ENCODE measurements around the gene FRMD5.
"Not testable (repeated sequence)": the region's sequence is repeated elsewhere in the genome, so short reads cannot be mapped to it uniquely, and the experiment has no call there.

FRMD5 gene

DNA sequence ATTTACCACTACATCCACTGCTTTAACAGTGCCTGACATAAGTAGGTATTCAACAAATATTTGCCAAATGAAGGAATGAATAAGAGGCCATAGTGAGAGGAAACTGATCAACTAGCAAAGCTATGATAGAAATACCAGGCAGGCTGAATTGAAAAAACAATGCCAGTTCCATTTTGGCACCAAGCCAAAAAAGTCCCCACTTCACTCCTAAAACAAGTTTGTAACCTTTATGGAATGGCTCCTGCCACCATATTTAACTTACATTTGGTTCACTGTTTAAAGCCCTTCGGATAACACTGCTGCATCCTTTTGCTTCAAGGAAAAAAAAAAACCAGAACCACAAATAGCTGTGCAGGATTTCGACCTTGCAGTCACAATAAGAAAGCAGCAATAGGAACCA lies 166.1 kb downstream of the FRMD5 start:
- no peak for DNase-seq

DNA sequence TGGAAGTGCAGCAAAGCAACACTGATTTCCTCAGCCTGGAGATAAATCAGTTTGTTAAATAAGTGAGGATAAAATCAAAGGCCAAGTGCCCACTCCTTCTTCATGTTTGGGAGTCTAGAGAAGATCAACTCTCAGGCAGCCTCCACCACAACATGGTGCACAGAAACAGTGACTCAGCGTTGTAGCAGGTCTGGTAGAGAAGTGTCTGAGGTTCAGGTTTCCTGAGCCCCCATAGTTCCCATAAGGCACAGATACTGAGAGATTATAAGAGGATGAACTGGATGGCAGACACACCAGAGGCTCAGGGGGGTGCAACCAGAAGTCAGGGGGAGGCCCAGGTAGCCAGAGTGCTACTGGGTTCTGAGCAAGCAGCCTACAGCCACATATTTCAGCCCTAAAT lies 166.7 kb downstream of the FRMD5 start:
- no peak for DNase-seq

DNA sequence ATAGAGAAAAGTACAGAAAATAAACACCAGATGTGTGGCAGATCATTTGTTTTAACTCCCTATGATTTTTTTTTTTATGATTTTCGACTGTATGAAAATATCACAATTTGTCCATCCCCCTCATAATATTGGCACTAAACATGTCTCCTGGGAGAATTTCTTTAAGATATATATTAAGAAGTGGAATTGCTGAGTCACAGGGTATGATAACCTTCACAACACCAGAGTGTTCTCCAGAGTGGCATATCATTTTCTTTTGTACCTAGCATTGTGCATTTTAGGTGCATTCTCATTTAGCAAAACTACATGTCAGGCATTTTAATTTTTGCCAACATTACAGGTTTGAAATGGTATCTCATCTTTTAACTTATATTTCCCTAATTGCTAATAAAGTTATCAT lies 170.9 kb downstream of the FRMD5 start:
- DNase-seq, result no peak

DNA sequence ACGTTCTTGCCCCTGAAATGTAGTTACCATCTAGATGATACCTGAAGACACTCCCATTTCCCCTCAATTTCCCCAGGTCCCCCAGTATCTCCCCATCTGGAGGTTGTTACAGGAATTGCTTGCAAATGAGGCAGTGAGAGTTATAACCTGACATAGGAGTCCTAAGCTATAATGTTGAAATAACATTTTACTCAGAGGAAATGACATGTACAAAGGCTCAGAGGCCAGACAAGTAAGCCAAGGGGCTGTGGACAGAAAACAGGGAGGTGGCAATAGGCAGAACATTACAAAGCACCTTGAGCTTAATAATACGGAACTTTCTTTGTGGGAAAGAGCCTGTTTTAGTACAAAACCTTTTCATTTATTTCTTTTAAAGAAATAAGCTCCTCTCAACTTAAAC lies 171.9 kb downstream of the FRMD5 start:
- DNase-seq, result no peak

DNA sequence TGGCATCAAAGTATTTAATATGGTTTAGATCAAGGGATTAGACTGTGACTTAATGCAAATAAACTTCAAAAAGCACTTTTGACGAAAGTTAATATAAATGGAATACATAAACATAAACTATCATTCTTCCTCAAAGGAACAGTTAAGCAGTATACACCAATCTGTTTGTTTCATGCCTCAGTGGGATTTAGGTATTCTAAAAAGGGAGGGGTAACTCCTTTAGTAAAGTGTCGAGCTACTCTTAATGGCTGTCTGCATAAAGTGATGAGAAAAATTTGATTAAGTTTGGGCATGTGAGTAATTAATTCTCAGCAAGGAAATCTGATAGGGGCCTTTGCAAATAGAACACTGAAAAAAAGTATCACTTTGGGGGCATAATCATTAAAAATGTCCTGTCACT lies 176.9 kb downstream of the FRMD5 start:
- DNase-seq, result no peak

DNA sequence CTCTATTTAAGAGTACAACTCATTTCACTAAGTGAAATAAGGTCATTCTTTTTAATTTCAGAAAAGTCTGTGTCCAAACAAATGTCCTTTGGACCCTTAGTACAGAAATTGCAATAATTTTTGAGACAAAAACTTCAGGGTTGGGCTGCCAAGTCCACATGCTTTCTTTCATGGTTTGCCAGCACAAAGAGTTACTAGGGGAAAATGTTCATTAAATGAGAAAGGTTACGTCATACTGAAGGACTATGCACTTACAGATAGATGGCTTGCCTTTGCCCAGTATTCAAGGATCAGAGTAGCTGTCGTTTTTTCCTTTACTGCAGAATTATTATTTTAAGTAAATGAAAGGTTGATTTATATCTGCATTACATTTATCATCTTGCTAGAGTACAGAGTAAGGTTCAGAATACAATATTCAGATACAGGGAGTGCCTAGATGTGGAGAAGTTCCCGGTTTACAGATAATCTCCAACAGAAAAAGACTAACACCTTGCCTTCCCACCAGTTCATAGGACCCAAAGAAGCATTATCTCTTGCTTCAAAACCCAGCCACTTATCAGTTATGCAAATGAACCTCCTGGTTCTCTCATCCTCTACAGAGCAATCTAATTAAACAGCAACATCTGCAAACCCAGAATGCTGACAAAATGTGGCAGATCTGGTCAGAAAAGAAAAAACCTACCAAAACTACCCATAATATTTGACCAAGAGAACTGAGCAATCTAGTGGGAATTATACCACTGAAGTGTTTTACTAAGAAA lies 179.3 kb downstream of the FRMD5 start:
- DNase-seq, result no peak

DNA sequence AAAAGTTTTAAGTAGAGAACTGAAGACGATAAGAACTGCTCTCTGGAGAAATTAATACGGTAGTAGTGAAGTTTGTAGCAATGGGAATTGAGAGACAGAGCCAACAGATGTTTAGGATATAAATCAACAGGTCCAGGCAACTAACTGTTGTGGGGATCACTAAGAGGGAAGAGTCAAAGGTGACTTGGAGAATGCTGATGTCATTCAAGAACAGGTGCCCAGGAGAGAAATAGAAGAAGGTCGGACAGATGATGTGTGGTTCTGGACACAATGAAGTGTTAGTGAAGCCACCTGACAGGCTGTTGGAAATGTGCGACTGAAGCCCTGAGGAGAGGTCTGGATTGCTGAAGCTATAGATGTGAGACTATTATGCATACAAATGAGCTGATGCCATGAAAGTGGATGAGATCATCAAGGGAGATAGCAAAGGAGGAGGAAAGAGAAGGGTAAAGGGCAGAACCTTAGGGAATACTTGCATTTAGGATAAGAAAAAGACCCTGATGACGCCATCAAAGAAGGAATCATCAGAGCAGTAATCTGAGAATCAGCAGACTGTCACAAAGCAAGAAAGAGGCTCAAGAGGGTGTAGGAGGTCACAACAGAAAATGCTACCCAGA lies 183.7 kb downstream of the FRMD5 start:
- no peak for DNase-seq

DNA sequence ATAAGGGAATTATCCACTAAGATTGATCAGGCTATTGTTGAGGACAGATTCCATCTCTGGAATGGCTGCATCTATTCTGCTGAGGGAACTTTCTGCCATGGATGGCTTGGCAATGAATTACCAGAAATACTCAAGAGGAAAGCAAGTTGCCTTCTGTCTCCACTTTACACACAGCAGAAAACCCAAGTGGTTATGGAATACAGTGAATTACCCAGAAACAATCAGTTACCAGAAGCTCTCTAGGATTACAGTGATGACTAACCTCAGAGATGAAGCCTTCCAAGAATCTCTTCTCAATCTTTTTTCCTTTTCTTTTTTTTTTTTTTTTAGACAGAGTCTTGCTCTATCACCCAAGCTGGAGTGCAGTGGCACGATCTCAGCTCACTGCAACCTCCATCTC lies 185.0 kb downstream of the FRMD5 start:
- no peak for DNase-seq

DNA sequence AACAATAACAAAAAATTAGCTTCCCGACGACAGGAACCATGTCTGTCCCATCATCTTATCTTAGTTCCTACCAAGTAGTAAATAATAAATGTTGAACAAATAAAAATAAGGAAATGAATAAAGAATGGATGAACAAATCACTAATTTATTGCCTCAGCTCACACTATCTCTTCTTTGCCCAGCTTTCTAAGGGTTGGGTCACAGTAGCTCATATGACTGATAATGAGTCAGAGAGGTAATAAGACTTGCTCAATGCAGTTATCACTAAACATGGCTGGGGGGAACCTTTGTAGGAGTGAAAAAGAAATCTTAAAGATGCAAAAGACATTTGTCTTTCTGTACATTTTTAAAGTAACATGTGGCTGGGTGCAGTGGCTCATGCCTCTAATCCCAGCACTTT lies 186.0 kb downstream of the FRMD5 start:
- no peak for DNase-seq

DNA sequence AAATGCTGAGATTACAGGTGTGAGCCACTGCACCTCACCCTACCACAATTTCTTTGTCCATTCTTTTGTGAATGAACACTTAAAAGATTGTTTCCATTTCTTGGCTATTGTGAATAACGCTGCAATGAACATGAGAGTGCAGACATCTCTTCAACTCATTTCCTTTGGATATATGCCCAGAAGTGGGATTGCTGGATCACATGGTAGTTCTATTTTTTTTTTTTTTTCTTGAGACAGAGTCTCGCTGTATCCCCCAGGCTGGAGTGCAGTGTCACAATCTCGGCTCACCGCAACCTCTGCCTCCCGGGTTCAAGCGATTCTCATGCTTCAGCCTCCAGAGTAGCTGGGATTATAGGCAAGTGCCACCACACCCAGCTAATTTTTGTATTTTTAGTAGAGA lies 194.8 kb downstream of the FRMD5 start:
- DNase-seq, result not testable (repeated sequence)

DNA sequence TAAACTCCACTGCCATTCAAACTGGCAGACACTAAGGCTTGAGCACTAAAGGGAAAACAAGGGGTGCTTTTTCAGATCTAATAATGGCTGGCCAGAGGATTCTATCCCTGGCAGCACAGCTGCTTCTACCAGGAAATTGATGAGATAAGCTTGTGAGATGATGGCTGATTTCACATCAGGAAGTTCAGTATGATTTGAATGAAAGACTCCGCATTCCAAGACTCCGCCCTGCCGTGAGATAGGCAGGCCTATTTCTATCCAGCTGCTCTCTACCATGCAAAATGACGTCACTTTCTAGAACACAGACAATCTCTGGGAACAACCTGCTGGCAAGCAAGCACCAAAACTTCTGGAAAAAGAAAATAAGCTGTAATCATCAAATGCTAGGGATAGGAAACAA lies 196.5 kb downstream of the FRMD5 start:
- no peak for DNase-seq

DNA sequence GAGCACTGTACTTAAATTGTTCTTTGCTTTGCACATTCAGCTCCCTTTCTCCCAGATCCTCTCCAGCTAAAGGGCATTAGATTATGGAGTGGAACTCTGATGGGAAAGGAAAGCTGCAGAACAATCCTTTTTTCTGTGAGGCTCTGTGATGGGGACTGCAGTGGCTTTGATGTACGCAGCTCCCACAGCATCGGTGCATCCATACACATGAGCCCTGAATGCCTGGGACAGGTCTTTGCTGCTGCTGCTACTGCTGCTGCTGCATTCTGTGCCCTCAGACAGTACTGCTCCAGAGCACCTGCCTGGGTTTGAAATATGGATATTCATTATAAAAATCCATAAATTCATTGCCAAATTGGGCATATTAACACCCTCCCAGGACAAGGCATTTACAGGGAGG lies 203.9 kb downstream of the FRMD5 start:
- DNase-seq, result no peak

DNA sequence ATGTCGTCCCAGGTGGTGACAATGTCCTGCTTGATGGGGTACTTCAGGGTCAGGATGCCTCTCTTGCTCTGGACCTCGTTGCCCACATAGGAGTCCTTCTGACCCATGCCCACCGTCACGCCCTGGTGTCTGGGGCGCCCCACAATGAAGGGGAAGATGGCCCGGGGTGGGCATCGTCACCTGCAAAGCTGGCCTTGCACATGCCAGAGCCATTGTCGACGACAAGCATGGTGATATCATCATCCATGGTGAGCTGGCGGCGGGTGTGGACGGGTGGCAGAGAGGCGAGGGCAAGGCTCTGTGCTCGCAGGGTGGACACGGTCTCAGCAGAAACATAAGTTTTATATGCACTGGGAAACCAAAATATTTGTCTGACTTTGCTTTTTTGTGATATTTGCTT lies 205.1 kb downstream of the FRMD5 start:
- no peak for DNase-seq

DNA sequence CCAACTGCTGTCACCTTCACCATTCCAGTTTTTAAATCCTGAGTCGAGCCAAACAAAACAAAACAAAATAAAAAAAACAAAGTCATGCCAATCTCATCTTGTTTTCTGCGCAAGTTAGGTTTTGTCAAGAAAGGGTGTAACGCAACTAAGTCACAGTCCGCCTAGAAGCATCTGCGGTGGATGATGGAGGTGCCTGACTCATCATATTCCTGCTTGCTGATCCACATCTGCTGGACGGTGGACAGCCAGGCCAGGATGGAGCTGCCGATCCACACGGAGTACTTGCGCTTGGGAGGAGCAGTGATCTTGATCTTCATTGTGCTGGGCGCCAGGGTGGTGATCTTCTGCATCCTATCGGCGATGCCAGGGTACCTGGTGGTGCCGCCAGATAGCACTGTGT lies 206.2 kb downstream of the FRMD5 start:
- DNase-seq, result no peak

DNA sequence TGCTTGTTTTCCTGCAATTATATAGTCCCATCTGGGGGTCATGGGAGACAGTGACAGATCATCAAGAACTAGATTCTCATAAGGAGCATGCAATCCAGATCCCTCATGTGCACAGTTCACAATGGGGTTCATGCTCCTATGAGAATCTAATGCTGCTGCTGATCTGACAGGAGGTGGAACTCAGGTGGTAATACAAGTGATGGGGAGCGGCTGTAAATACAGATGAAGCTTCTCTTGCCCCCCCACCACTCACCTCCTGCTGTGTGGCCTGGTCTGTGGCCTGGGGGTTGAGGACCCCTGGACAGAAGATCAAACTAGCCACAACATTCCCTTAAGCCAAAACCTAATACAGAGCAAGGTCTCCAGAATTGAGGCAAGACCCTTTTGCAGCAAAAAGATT lies 207.1 kb downstream of the FRMD5 start:
- no peak for DNase-seq

DNA sequence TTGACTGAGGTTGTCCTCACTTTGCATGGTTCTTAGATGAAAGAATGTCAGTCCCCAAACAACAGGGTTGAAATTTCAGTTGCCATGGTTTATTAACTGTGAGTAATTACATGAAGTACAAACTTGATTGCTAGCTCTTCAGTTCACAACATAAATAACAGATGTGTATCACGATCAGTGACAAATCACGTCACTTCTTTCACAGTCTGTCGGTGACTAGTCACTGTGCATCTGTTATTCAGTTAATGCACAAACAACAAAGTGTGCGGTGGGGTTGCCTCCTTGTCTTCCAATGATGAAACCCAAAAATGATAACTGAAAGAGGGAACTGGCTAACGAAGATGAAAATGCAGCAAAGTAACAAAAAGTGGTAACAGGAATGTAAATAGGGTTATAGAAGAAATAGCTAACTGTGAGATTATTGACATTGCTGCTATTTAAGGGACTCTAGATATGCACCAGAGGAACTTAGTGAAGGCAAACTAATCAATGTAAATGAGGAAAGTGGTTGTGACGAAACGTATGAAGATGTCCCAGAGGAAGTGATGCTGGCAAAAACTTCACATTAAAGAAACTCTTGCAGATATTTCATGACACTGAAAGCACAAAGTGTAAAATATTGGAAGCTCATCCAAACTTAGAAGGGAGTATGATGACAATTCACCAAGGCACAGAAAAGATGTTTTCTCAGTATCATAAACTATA lies 208.9 kb downstream of the FRMD5 start:
- DNase-seq, result no peak

DNA sequence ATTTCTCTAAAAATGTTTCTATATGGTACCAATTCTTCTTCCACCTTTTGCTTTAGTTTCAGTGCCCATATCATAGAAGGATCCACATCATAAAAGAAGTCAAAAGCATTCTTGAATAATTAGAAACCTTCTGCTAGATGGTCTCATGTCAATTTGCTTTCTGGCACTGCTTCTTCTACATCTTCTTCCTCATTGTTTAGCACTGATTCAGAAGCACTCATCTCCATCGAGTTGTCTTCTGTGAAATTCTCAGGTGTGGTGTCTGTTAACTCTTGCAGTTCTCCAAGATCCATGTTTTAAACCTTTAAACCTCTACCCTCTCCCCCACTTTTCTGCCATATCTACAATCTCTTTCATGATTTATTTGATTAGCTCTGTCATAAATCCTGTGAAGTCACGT lies 213.5 kb downstream of the FRMD5 start:
- no peak for DNase-seq

DNA sequence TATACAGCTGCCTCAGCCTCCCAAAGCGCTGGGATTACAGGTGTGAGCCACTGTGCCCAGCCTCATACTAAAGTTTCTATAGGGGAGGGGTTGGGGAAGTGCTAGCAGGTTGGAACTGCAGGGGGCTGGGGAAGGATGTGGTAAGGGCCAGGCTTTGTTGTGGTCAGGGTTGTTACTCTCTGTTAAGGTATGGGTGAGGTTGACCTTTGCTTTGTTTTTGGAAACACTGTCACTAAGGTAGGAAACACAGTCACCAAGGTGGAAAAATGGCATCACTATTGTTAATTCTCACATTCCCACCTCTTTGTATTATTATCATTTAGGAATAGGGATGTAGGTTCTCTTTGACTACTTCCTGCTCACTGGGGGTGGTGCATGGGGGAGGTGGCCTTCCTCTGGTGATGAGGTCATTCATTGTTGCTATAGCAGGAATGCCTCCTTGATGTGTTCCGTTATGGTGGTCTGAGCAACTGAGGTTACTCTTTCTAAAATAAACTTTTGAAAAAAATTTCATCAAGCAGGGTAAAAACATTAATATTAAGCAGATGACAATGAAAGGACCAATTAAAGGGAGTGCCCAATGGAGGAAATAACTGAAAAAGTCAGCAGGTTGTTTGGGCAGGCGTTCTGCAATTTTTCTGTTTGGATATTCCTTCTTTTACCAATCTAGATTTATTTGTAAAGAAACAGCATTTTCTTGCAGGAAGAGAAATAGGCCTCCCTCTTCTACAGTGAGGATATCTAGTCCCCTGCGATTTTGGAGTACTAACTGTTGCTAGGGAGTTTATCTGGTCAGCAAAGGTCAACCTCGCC lies 217.8 kb downstream of the FRMD5 start:
- no peak for DNase-seq

DNA sequence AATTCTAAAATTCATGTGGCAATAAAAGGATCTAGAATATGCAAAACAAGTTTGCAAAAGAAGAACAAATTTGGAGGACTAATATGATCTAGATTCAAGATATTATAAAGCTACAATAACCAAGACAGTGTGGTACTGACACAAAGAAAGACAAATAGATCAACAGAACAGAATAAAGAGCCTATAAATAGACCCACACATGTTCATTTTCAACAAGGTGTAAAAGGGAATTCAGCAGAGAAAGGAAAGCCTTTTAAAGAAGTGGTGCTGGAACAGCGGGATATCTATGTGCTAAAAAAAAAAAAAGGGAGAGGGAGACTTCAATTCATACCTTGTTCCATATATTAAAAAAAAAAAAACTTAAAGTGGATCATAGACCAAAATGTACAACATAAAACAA lies 219.3 kb downstream of the FRMD5 start:
- DNase-seq, result no peak

DNA sequence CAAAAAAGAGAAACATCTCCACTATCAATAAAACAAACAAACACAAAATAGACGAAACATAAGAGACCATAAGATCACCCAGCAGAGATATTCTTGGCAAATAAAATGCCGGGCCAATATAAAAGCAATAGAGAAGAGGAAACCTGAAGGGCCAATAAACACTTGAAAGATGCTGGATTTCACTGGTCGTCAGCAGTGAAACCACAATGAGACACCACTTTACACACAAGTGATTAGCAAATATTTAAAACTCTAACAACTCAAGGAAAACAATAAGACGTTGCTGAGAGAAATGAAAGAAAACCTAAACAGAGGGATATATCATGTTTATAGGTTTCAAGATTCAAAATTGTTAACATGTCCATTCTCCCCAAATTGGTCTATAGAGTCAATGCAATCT lies 219.7 kb downstream of the FRMD5 start:
- no peak for DNase-seq

DNA sequence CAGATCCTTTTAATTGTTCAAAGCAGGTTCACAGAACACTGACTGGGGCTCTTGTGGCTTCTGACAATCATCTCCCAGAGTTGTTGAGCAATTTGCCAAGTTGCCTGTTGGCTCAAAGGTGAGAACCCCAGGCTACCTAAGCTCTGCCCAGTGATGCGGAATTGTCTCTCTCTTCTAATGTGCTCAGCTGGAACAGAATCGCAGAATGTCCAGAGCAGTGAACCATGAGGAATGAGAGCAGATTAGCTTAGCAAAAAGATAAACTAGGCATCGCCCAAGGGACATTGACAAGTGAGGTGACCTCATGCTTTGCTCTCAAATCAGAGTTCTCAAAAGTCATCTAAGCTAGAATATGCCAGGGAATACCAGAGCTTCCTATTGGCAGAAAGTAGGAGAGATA lies 220.2 kb downstream of the FRMD5 start:
- DNase-seq, result no peak

DNA sequence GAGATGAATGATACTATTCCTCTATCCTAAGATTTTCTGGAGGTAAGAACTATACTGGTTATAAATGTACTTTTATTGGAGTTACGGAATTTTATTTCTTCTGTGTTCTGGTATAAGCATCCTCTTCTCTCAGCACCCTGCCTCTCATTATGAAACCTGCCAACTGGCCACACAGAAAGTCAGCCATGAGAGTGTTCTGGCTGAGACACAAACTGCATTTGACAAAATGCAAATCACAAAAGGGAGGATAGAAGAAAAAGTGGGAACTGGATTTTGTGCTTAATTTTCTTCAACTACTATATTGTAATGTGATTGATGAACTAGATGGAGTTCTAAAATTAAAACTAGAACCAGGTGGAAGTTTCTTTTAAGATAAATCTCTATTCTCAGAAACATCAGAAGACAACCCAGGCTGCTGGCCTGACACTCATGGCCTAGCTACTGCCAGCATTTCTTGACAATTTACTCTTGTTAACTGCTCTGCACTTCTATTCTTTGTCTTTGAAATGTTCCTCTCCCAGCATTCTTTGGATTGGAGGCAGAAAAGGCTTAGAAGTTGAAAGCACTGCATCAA lies 225.2 kb downstream of the FRMD5 start:
- DNase-seq, result no peak

DNA sequence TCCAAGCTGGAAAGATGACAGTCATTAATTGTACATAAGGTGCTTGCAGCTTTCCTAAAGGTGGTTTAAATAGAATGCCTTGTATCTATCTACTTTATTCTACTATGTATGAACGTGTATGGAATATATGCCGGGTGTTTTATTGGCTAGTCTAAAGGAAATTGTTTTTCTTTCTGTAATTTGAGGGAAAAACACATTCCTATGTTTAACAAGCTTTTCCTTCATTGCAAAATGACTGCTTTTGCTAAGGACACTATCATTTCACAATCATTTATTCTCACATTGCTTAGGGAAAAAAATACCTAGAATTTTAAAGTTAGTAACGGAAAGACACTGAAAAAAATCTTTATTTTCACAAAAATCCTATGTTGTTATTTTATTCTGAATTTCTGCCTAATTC lies 226.5 kb downstream of the FRMD5 start:
- DNase-seq, result no peak

Data from NCI-H1092 (cell line).